Measurements from ENCODE around the gene PSAP.
"Not testable (repeated sequence)": the region's sequence is repeated elsewhere in the genome, so short reads cannot be mapped to it uniquely, and the experiment has no call there.

The PSAP gene

GRCh38 chr10:71873582-71874211, 22.6 kb upstream of the PSAP start:
- no peak for DNase-seq

GRCh38 chr10:71869601-71870000, 18.6 kb upstream of the PSAP start:
- not testable (repeated sequence) for DNase-seq

GRCh38 chr10:71868192-71868697, 17.2 kb upstream of the PSAP start:
- no peak for DNase-seq

GRCh38 chr10:71865561-71866041, 14.6 kb upstream of the PSAP start:
- no peak for DNase-seq

GRCh38 chr10:71864911-71865361, 13.9 kb upstream of the PSAP start:
- no peak for DNase-seq

DNA sequence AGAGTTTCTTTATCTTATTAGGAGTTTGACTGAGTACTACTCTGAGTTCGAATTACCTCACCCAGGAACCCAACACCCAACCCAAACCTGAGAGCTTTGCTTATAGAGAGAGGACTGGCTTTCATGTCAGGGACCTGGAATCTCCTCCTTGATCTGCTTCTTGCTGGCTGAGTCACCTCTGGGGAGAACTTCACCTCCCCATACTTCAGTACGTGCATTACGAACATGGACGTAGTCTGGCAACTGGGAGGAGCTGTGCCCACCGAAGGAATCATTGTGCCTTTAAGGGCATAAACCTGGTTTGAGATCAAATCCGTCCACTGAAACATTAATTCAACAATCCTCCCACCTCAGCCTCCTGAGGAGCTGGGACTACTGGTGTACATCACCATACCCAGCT, 12.2 kb upstream of the PSAP start:
- no peak for DNase-seq

DNA sequence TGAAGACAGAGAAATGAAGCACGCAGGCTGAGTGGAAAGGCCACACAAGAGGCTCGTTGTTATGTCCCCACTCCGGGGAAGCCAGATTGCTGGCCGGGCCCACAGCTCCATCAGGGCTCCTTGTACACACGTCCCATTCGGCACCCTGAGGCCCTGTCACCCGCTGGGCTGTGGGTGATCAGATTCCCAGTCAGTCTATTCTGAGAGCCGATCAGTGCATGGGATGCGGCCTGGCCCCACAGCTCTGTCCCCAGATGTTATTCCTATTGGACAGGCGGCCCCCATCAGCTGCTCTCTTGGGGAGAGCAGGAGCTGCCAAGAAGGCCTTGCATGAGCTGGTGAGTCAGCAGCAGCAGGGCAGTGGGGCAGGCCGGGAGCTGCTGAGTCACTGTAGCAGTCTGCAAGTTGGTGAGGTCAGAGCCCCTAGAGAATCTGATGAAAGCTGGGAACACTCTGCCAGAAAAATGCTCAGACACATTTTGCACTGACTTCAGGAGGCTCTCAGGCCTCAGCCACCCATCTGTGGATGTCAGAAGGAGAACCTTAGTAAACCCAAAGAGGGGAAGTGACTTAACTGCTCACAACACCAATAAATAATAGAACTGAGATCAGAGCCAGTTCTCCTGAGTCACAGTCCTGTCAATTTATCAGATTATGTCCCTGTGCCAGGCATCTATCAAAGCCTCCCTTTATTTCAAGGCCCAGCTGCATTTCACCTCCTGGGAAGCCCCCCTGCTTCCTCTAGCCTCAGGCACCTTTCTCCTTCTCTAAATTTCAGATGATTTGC, 9.4 kb upstream of the PSAP start:
- no peak for DNase-seq

- no peak for DNase-seq
Observed at GRCh38 chr10:71857934-71858890, 7.2 kb upstream of the PSAP start.

DNA sequence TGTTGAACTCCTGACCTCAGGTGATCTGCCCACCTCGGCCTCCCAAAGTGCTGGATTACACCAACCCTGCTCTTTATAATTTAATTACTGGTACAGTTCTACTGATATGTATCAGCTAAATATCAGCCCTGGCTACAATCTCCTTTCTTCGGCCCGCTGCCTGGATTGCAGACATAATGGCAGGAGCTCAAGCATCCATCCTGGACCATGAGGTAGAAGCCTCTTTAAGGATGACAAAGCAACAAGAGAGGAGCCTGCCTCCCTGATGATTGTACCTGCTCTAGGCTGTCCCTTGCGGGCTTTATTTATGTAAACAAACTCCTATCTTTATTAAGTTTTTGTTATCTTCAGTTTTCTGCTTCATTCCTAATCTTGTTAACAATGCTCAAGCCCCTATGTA, 5.6 kb upstream of the PSAP start:
- DNase-seq, result no peak

- no peak for DNase-seq
Observed at GRCh38 chr10:71854031-71854430, 3.0 kb upstream of the PSAP start.

DNA sequence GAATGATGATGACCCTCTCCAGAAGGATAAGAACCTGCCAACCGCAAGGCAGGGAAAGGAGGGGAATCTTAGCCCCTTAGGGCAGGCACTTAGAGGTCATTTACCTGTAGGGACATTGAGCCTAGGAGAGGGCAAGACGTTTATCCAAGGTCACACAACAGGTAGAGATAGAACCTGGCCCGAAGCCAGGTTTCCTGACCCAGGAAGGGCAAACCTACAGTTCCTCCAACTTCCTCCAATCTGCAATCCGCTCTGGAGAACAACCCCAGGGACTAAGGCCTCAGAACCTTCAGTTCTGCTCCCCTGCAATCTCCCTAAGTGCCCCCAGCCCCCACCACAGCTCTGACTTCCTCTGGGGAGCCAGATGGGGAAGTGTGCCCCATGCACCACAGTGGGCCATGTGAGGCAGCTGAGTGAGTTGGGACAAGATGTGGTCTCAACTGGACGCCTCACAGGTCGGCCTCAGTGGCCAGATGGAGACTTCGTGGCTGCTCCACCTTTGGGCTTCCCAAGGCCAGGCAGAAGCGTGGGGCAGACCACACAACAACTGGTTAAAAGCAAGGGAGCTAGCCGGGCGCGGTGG, 1.4 kb upstream of the PSAP start:
- DNase-seq, result no peak

GRCh38 chr10:71851465-71852095, 529 bp upstream of the PSAP start:
- not testable (repeated sequence) for DNase-seq

DNA sequence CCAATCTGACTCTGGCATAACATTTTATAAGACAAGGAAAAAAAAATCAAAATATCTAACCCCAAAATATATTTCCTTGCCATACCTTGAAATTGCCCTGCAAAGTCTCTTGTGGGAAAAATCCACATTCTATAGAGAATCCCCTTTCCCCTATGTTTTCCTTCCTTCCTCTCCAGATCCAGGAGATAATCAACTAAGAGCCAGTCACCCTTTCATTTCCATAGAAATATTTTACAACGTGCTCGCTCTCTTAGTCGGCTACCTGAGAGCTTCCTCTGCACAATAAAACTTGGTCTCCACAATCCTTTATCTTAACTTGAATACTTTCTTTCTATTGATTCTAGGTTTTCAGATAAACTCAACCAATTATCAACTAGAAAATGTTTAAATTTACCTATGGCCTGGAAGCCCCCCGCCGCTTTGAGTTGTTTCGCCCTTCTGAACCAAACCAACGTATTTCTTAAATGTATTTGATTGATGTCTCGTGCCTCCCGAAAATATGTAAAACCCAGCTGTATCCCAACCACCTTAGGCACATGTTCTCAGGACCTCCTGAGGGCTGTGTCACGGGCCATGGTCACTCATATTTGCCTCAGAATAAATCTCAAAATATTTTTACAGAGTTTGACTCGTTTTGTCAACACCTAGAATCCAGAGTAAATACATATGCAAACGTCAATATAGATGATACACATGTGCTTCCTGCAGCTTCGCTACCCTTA, 869 bp downstream of the PSAP start:
- no peak for DNase-seq

- no peak for DNase-seq
Observed at GRCh38 chr10:71849461-71849908, 1.6 kb downstream of the PSAP start.

DNA sequence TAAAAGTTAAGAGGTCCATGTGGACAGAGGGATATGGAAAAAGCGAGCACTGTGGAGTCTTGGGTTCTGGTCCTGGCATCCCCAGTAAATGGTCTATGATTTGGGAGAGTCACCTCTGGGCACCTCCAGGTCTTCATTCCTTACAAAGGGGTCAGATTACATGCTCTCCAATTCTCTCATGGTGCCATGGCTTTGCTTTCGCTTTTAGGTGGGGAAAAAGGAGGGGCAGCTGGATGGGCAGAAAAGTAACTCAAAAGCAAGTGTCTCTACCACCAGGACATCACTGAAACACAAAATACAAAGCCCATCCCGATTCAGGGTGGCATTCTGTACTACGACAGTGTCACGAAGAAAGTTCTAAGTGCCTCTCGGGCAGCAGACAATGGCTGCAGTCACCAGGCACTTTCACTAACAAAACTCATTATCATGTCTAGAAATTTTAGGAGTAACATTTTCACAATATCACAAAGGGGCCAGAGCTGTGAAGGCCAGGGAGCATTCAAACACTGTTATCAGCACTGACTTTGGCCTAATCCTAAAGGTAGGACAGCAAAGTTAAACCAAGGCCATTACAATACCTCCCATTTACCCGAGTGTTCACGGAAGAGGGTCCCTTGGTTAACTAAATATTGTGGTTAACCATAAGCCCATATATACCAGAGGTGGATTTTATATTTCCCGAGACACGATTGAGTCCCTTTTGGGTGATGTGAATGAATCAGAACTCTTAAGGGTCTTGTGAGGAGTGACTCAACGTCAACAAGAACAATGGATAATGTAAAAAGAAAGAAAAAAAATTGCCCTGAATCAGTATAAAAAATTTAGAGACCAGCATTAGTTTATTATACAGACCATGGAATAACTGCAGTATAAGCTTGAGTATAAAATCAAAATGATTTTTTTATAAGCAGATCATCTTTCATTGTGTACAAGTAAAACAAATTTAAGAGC, 2.5 kb downstream of the PSAP start:
- no peak for DNase-seq

DNA sequence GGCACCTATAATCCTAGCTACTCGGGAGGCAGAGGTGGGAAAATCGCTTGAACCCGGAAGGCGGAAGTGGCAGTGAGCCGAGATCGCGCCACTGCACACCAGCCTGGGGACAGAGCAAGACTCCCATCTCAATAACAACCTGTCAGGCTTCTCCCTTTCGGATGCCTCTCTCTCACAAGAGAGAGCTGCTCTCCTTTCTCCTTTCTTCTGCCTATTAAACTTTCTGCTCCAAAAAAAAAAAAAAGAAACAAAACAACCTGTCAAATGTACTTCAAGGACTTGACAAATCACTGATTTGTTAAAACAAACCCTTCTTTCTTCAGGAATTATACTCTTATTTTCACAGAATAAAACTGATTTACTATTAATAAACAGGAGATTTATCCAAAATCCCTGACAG, 3.6 kb downstream of the PSAP start:
- DNase-seq, result no peak

DNA sequence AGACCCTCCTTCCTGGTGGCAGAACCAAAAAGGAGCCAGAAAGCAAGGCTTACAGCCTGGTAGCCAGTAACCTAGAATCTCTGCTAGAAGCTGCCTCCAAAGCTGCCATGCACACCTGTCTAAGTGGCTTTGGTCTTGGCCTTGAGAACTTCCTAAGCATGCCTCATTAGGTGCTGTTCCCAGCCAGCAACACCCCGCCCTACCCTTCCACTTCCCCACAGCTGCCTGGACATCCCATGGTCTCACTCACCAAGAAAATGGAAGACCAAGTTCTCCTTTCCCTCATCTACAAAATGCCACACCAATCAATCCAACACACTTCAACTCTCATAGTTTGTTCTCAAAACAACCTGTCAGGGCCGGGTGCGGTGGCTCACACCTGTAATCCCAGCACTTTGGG, 4.2 kb downstream of the PSAP start:
- no peak for DNase-seq

GRCh38 chr10:71845410-71846405, 5.3 kb downstream of the PSAP start:
- DNase-seq, result no peak

DNA sequence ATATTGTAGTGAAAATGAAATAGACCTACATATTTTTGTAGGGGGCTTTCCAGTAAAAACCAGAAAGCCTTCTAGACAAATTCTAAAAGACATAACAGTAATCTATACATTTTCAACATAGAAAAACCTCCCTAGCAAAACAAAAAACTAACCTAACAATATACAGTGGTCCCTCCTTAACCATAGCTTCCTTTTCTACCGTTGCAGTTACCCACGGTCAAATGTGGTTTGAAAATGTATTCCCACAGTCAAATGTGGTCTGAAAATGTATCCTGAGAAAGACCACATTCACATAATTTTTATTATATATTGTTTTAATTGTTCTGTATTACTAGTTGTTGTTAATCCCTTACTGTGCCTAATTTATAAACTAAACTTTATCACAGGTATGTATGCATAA, 6.4 kb downstream of the PSAP start:
- no peak for DNase-seq

Measured in NCI-H526 (cell line).